Measurements from ENCODE around the gene BCCIP.

DNA sequence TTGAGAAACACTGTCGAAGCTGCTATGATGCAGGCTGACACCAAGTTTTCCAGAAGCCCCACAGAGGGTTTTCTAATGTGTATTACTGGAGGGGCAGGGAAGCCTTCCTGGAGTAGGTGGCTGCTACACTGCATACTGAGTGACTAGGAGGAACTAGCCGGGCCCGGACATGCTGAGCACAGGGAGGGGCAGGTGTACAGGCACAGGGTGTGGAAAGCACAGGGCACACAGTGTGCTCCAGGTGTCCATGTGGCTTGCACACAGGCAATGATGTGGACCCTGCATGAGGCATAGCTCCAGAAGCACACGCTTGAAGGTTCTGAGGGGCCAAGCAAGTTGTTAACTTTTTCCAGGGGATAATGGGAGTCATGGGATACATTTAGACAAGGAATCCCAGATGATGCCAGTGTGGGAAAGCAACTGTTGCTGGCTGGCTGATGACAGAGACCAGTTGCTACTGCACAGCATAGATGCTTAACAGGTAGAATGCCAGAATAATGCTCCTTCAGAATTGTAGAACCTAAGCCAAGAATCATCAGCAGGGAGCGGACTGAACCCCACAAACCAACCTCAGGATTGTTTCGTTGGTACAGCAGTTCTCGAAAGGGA, 43.2 kb downstream of the BCCIP start:
- TF ChIP-seq, protein P1, sequence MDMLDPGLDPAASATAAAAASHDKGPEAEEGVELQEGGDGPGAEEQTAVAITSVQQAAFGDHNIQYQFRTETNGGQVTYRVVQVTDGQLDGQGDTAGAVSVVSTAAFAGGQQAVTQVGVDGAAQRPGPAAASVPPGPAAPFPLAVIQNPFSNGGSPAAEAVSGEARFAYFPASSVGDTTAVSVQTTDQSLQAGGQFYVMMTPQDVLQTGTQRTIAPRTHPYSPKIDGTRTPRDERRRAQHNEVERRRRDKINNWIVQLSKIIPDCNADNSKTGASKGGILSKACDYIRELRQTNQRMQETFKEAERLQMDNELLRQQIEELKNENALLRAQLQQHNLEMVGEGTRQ (CRISPR knock-in tag; IDR thresholded peaks at IDR 0.05): no peak
- TF ChIP-seq, protein P2, sequence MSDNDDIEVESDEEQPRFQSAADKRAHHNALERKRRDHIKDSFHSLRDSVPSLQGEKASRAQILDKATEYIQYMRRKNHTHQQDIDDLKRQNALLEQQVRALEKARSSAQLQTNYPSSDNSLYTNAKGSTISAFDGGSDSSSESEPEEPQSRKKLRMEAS (CRISPR knock-in tag; IDR thresholded peaks at IDR 0.05): no peak
- TF ChIP-seq, protein P3, sequence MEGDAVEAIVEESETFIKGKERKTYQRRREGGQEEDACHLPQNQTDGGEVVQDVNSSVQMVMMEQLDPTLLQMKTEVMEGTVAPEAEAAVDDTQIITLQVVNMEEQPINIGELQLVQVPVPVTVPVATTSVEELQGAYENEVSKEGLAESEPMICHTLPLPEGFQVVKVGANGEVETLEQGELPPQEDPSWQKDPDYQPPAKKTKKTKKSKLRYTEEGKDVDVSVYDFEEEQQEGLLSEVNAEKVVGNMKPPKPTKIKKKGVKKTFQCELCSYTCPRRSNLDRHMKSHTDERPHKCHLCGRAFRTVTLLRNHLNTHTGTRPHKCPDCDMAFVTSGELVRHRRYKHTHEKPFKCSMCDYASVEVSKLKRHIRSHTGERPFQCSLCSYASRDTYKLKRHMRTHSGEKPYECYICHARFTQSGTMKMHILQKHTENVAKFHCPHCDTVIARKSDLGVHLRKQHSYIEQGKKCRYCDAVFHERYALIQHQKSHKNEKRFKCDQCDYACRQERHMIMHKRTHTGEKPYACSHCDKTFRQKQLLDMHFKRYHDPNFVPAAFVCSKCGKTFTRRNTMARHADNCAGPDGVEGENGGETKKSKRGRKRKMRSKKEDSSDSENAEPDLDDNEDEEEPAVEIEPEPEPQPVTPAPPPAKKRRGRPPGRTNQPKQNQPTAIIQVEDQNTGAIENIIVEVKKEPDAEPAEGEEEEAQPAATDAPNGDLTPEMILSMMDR (IDR thresholded peaks at IDR 0.05): no peak
- TF ChIP-seq GABPB1 (CRISPR knock-in tag; IDR thresholded peaks at IDR 0.05): no peak
- TF ChIP-seq, protein P4, sequence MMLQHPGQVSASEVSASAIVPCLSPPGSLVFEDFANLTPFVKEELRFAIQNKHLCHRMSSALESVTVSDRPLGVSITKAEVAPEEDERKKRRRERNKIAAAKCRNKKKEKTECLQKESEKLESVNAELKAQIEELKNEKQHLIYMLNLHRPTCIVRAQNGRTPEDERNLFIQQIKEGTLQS (CRISPR knock-in tag; conservative IDR thresholded peaks at IDR 0.05): no peak
- TF ChIP-seq CBFB (CRISPR knock-in tag; IDR thresholded peaks at IDR 0.05; ENCODE audit: low read depth): no peak
- TF ChIP-seq SMAD4 (CRISPR knock-in tag; IDR thresholded peaks at IDR 0.05): no peak
- TF ChIP-seq FOXP1 (CRISPR knock-in tag; IDR thresholded peaks at IDR 0.05; ENCODE audit: borderline replicate concordance): no peak
- TF ChIP-seq RORB (CRISPR knock-in tag; IDR thresholded peaks at IDR 0.05): no peak
- no peak for TF ChIP-seq CREM (CRISPR knock-in tag; IDR thresholded peaks at IDR 0.05)

Data from WTC11 (cell line).